KOPT-K1 (cell line): ENCODE results near the gene ACACA.
"Not testable (repeated sequence)": the region's sequence is repeated elsewhere in the genome, so short reads cannot be mapped to it uniquely, and the experiment has no call there.

ENCODE experiments used
- H3K27ac ChIP-seq: fragments of 200-600 bp; sonication (generic); 2 replicates; pipeline ENCODE4 v1.5.1; 2016; ENCODE audit warnings: antibody characterized with exemption, mild to moderate bottlenecking, low read depth, low read length; ENCODE audit not compliant: poor library complexity, severe bottlenecking
- H3K36me3 ChIP-seq: fragments of 200-600 bp; sonication (generic); 2 replicates; pipeline ENCODE4 v1.5.1; 2017; ENCODE audit warnings: antibody characterized with exemption, mild to moderate bottlenecking, low read length, moderate library complexity; ENCODE audit not compliant: insufficient read depth
- H3K9me3 ChIP-seq: fragments of 200-600 bp; sonication (generic); 2 replicates; pipeline ENCODE4 v1.5.1; 2017; ENCODE audit warnings: antibody characterized with exemption, low read length, mild to moderate bottlenecking; ENCODE audit not compliant: insufficient read depth, poor library complexity, severe bottlenecking

Gene ACACA

GRCh38 chr17:37413875-37414519, 7.4 kb upstream of the ACACA start:
- no peak overlapping the region for H3K27ac ChIP-seq
- no peaks in the 10 kb centered on the region for H3K9me3 ChIP-seq
- peaks cover 91% of the 10 kb centered on the region for H3K36me3 ChIP-seq

DNA sequence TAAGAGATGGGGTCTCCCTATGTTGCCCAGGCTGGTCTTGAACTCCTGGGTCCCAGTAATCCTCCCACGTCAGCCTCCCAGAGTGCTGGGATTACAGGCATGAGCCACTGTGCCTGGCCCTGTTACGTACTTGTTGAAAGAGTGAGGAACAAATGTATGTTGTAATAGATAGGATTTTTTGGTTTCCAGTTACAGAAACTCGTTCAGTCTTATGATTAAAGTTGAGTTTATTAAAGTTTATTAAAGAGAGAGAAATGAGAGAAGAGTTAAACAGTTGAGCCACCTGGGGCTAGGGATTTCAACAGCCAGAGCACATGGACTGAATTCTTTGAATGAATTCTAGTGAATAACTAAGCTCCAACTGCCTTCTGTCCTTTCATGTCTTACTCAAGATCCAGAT, 3.7 kb upstream of the ACACA start:
- Histone ChIP-seq H3K9me3 (no peaks in the 10 kb centered on the region), H3K27ac (no peak overlapping the region), H3K36me3 (peaks cover 54% of the 10 kb centered on the region)

- H3K27ac ChIP-seq, result peak overlapping the region; percentile 96
- not testable (repeated sequence) for H3K9me3 ChIP-seq
- H3K36me3 ChIP-seq, result peaks cover 32% of the 10 kb centered on the region
Measured at GRCh38 chr17:37408145-37408479, 1.5 kb upstream of the ACACA start.

DNA sequence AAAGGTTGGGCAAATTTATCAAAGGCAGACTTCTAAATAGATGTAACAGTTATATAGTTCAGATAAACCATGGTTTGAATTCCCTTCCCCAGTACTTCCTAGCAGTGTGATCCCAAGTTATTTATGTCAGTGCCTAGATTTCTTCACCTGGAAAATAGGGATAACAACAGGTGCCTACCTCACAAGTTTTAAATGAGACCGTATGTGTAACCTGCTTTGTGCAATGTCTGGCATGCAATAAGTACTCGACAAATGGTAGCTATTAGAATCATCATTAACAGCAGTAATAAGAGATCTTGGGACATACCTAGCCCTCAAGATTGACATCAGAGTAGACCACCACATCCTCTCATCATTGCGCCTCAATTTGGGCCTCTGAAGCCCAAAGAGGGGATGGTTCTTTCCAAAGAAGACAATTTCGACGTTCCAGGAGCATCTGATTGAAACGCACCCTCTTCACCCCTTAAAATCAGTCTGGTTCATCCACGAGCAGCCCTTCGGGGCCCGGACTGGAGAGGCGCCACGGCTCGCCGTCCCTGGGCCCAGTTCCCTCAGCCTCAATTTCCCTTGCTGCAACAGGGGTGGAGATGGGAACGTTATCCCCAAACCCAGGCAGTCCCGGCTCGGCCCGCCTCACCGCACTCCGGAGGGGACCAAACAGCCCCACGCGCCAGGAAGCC, 541 bp downstream of the ACACA start:
- Histone ChIP-seq H3K9me3 (no peaks in the 10 kb centered on the region), H3K27ac (peak overlapping the region; percentile 96), H3K36me3 (peaks cover 17% of the 10 kb centered on the region)

- Histone ChIP-seq H3K27ac (peak overlapping the region; percentile 96), H3K36me3 (peaks cover 11% of the 10 kb centered on the region)
Measured at GRCh38 chr17:37405522-37405921, 1.1 kb downstream of the ACACA start.

DNA sequence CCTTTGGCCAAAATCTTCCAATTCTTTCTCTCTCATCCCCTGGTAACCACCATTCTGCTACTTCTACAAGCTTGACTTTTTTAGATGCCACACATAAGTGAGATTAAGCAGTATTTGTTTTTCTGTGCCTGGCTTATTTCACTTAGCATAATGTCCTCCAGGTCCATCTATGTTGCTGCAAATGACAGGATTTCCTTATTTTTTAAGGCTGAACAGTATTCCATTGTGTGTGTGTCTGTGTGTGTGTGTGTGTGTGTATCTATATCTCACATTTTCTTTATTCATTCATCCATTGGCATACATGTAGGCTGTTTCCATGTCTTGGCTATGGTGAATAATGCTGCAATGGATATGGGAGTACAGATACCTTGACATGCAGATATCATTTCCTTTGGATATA, 6.1 kb downstream of the ACACA start:
- H3K27ac ChIP-seq, result no peak overlapping the region
- peaks cover 5% of the 10 kb centered on the region; the same call in 1 of the 2 replicates for H3K36me3 ChIP-seq
- H3K9me3 ChIP-seq, result no peaks in the 10 kb centered on the region

More at GRCh38 chr17:37405522-37405921, 1.1 kb downstream of the ACACA start:
- not testable (repeated sequence) for H3K9me3 ChIP-seq

DNA sequence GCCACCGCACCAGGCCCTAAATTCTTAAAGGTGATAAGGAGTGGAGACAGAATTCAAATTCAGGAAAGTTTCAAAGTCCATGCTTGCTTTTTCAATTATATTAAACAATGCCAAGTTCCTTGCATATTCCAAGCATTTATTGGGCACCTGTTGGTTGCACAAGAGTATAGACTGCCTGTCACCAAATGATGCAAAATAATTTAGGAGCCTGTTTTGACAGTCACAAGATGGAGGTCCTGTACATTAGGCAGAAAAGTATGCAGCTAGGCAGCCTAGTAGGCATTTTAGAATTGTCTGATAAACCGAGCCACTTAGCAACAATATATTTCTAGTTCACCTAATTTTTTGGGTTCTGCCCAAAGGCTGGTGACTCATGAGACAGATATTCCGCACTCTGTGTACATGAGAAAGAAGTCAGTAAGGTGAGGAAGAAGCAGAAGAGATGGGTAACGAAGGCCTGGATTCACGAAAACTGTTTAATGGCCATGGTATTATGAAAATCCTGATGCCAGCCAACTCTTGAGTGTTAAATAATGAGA, 7.3 kb downstream of the ACACA start:
- Histone ChIP-seq H3K9me3 (no peaks in the 10 kb centered on the region), H3K36me3 (peaks cover 5% of the 10 kb centered on the region; the same call in 1 of the 2 replicates), H3K27ac (no peak overlapping the region)

GRCh38 chr17:37393352-37393751, 13.3 kb downstream of the ACACA start:
- no peaks in the 10 kb centered on the region for H3K9me3 ChIP-seq
- no peaks in the 10 kb centered on the region for H3K36me3 ChIP-seq
- H3K27ac ChIP-seq, result no peak overlapping the region

DNA sequence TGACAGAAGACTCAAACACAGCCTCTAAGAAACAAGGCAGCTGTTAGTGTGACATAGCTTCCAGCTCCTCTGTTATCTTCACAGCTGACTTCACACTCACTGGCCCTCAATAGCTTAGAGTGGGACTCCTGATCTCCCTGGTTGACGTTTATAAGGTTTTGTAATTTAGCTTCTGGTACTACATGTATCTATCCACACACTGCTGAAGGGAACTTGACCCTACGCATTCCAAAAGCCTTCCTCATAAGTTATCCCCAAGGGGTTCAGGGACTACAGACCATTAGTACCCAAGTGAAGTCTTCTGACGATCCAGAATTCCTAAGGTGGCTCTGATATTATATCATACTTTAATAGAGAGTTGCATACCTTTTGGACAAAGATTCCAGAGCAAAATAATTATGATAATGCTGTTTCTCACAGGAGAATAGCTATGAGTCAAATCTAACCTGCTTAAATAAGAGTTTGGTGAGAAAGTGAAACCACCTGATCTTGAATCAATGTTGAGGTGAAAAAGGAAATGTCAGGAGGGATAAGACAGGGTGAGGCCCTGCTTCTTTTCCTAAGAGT, 14.5 kb downstream of the ACACA start:
- H3K27ac ChIP-seq, result no peak overlapping the region
- no peaks in the 10 kb centered on the region for H3K9me3 ChIP-seq
- no peaks in the 10 kb centered on the region for H3K36me3 ChIP-seq

- no peaks in the 10 kb centered on the region for H3K9me3 ChIP-seq
- no peak overlapping the region for H3K27ac ChIP-seq
- no peaks in the 10 kb centered on the region for H3K36me3 ChIP-seq
Measured at GRCh38 chr17:37391146-37391545, 15.5 kb downstream of the ACACA start.

- Histone ChIP-seq H3K9me3 (no peaks in the 10 kb centered on the region), H3K36me3 (no peaks in the 10 kb centered on the region), H3K27ac (no peak overlapping the region)
Measured at GRCh38 chr17:37389160-37389559, 17.5 kb downstream of the ACACA start.

DNA sequence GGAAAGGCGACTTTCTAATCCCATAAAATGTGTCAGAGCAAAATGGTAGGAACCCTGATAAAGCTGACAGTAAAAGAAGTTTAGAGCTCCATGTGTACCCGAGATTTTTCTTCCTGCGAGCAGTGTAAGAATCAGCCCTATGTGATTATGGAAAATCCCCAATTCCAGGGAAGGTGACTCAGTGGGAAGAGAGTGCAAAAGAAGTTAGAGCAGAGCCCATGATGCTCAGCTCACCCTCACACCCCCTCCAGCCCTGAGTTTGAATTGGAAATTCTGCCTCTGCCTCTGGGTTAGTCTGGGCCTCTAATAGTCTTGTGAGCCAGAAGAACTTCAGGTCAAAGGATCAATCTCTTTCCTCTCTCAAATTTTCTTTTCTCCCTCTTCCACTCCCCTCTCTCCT, 18.4 kb downstream of the ACACA start:
- Histone ChIP-seq H3K36me3 (no peaks in the 10 kb centered on the region), H3K27ac (no peak overlapping the region), H3K9me3 (no peaks in the 10 kb centered on the region)

GRCh38 chr17:37386462-37386861, 20.2 kb downstream of the ACACA start:
- Histone ChIP-seq H3K9me3 (no peaks in the 10 kb centered on the region), H3K36me3 (no peaks in the 10 kb centered on the region), H3K27ac (no peak overlapping the region)

GRCh38 chr17:37385474-37385990, 21.1 kb downstream of the ACACA start:
- Histone ChIP-seq H3K27ac (no peak overlapping the region), H3K36me3 (no peaks in the 10 kb centered on the region), H3K9me3 (no peaks in the 10 kb centered on the region)

- Histone ChIP-seq H3K27ac (no peak overlapping the region), H3K9me3 (no peaks in the 10 kb centered on the region)
Measured at GRCh38 chr17:37384560-37385149, 22.0 kb downstream of the ACACA start.

More at GRCh38 chr17:37384560-37385149, 22.0 kb downstream of the ACACA start:
- no peaks in the 10 kb centered on the region for H3K36me3 ChIP-seq
